GM18502 (cell line): Measurements from ENCODE around the gene RASSF8.

ENCODE experiments used
- ATAC-seq: cut with Tn5 transposase; IDR thresholded peaks from one replicate; pipeline ENCODE4 v1.9.1; 2021; ENCODE audit warnings: mild to moderate bottlenecking; ENCODE audit not compliant: unreplicated experiment, poor library complexity

RASSF8 gene

GRCh38 chr12:26121323-26122060, 163.0 kb downstream of the RASSF8 start:
- ATAC-seq = no peak

- ATAC-seq = peak; percentile 36
Measured at GRCh38 chr12:26122061-26122680, 163.7 kb downstream of the RASSF8 start.

GRCh38 chr12:26122681-26123481, 164.4 kb downstream of the RASSF8 start:
- ATAC-seq = peak; percentile 25

- ATAC-seq = no peak
Measured at GRCh38 chr12:26123482-26123980, 165.0 kb downstream of the RASSF8 start.

- ATAC-seq = no peak
Measured at GRCh38 chr12:26124446-26125399, 166.2 kb downstream of the RASSF8 start, which contains the start of gene BHLHE41. TSS of gene BHLHE41 (minus strand) at chr12:26125037. CDS start at chr12:26124779, 258 bp downstream.

- peak; percentile 43 for ATAC-seq
Measured at GRCh38 chr12:26125400-26126339, 167.2 kb downstream of the RASSF8 start.

- ATAC-seq = peak; percentile 48
Measured at GRCh38 chr12:26126340-26127284, 168.1 kb downstream of the RASSF8 start.

- no peak for ATAC-seq
Measured at GRCh38 chr12:26127404-26127803, 168.9 kb downstream of the RASSF8 start.

DNA sequence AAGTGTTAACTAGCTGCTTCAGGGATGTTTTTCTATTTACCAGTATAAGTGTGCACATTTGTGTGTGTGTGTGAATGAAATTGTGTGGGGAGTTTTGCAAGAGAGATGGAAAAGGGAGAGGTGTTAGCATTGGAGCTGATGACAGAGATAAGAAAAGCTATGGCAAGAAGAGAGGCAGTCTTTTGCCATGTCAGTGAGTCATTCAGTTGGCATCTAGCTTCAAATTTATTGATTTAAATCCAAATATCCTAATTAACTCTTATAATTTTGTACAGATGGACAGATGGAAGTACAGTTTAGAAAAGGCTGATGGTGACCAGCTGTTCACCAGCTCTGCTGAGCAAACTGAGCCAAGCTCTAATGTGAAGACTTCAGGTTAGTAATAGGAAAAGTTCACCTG, 169.7 kb downstream of the RASSF8 start:
- no peak for ATAC-seq
